OCI-LY3 (cell line): ENCODE data around the gene BCL11B.

Source experiments
- EZH2phosphoT487 ChIP-seq: fragments of 200-600 bp; shearing (Covaris generic); IDR thresholded peaks from 2 replicates; pipeline ENCODE4 v1.6.1; 2018; ENCODE audit warnings: antibody characterized with exemption, mixed run types, low read depth
- TF ChIP-seq, protein P1 (sequence below): fragments of 200-600, 300-600 bp; sonication (generic); IDR thresholded peaks from 2 replicates; pipeline ENCODE4 v1.5.1; 2014; ENCODE audit warnings: antibody characterized with exemption, low read length, low read depth

- TF ChIP-seq, protein P1, sequence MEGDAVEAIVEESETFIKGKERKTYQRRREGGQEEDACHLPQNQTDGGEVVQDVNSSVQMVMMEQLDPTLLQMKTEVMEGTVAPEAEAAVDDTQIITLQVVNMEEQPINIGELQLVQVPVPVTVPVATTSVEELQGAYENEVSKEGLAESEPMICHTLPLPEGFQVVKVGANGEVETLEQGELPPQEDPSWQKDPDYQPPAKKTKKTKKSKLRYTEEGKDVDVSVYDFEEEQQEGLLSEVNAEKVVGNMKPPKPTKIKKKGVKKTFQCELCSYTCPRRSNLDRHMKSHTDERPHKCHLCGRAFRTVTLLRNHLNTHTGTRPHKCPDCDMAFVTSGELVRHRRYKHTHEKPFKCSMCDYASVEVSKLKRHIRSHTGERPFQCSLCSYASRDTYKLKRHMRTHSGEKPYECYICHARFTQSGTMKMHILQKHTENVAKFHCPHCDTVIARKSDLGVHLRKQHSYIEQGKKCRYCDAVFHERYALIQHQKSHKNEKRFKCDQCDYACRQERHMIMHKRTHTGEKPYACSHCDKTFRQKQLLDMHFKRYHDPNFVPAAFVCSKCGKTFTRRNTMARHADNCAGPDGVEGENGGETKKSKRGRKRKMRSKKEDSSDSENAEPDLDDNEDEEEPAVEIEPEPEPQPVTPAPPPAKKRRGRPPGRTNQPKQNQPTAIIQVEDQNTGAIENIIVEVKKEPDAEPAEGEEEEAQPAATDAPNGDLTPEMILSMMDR = no peak
- TF ChIP-seq EZH2phosphoT487 = no peak
These were observed 128.9 kb downstream of the BCL11B start for GRCh38 chr14:99143126-99143525.
